ENCODE measurements around the gene PRKCA. TPM values are rescaled to one million over a fixed set of nuclear protein-coding genes. Genes with fewer than 3 reads are reported as not detected.

The PRKCA gene
- total and polyA plus RNA-seq, 2 of the 13 experiments (the other 11 are each of a cell fraction or from before 2014, with no cell fraction given): 18.5 to 21.5 TPM

DNA sequence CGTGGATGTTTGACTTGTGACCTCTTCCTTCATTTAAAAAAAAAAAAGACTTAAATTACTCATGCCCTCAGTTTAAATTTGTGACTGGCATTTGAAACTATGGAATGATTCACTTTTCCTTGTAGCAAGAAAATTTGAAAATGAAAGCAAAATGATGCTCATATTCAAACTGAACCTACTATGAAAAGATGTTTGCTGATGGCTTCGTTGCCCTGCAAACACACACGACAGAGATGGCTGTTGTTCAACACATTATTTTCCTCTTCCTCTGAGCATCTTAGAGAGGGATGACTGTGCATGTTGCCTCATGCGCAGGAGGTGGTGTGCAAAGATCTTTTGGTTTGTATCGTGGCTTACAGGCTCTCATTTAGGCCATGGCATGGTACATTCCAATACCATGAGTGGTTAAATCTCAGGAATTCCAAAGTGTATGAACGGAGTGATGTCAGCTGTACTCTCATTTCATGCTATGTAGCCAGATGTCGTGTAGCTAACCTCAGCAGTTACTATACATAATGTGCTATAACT, 164.5 kb downstream of the PRKCA start:
- Histone ChIP-seq H3K4me2 (ENCODE audit: low read depth, low read length) (peak overlapping the region; percentile 46), H3K9ac (ENCODE audit: insufficient read depth, low read depth, low read length) (no peak overlapping the region), H3K4me3 (replicated peaks in 1 of 3; ENCODE audit: insufficient read depth in 1 of 3, low read depth in 2 of 3, low read length in 3 of 3) (no peak overlapping the region; a peak in 1 of 6 replicates), H4K20me1 (ENCODE audit: insufficient read depth, low read length) (no peaks in the 10 kb centered on the region), H3K9me3 (ENCODE audit: low read length) (no peaks in the 10 kb centered on the region), H2AFZ (ENCODE audit: low read length) (no peak overlapping the region), H3K4me1 (ENCODE audit: insufficient read depth, low read length) (peaks cover 61% of the 10 kb centered on the region), H3K27ac (ENCODE audit: extremely low read length, insufficient read depth, low read length) (peak overlapping the region; percentile 25), H3K79me2 (ENCODE audit: insufficient read depth, low read length) (peaks cover 30% of the 10 kb centered on the region), H3K27me3 (ENCODE audit: control insufficient read depth in 1 of 2, insufficient read depth in 2 of 2, low read length in 2 of 2) (no peaks in the 10 kb centered on the region), H3K36me3 (replicated peaks in 1 of 2; ENCODE audit: control insufficient read depth in 1 of 2, insufficient read depth in 2 of 2, low read length in 2 of 2) (no peaks in the 10 kb centered on the region)
- POLR2A ChIA-PET: interaction anchor here (1.0 to 1.8 kb wide), 2 partner anchors 12 to 17 kb away, joined by 3 to 4 read pairs; no protein-coding TSS in a partner anchor
- DNase-seq (ENCODE audit: low spot score): peak; percentile 92
- CTCF ChIA-PET (ENCODE audit: low intra/inter-chr PET ratio, low total read pairs): no interaction called here
- 47% methylated on average over 7 of the region's 7 CpGs for WGBS (ENCODE audit: low lambda C conversion rate)
- intact Hi-C loops (cut with micrococcal nuclease; ENCODE audit: unreplicated experiment): loop anchor here (10.0 kb wide), 1 partner anchor 78 kb away; no protein-coding TSS in a partner anchor
- in situ Hi-C loops (cut with HindIII; ENCODE audit: extremely low pct_ligation_motif_present, low pct_unique_long_range_greater_than_20kb): no loop called here
- peak; percentile 84 for ATAC-seq
- FAIRE-seq: peak; percentile 66
- BruUV-seq (replicated peaks): no TSS peak
- TF ChIP-seq ELF4 (CRISPR knock-in tag; IDR thresholded peaks at IDR 0.05; ENCODE audit: borderline replicate concordance) (no peak), TARDBP (CRISPR knock-in tag; IDR thresholded peaks at IDR 0.05) (0 out of 2 replicates have a peak, but pooled peaks have one; percentile 26), JUND (CRISPR knock-in tag; IDR thresholded peaks at IDR 0.05) (peak; percentile 63; the same call in 1 of the 2 replicates), ZNF382 (CRISPR knock-in tag; IDR thresholded peaks at IDR 0.05; ENCODE audit: borderline replicate concordance) (no peak), JUN (CRISPR knock-in tag; IDR thresholded peaks at IDR 0.05) (0 out of 2 replicates have a peak, but pooled peaks have one; percentile 47), ZNF30 (CRISPR knock-in tag; IDR thresholded peaks at IDR 0.05) (no peak), ZBTB7A (CRISPR knock-in tag; IDR thresholded peaks at IDR 0.05) (no peak), CEBPB (IDR thresholded peaks at IDR 0.05; ENCODE audit: borderline replicate concordance, low read depth, low read length) (peak; percentile 71; the same call in 1 of the 2 replicates), HDAC2 (CRISPR knock-in tag; IDR thresholded peaks at IDR 0.05) (peak; percentile 46; the same call in 1 of the 2 replicates), FOSL1 (CRISPR knock-in tag; IDR thresholded peaks at IDR 0.05; ENCODE audit: borderline replicate concordance) (peak; percentile 71; the same call in 1 of the 2 replicates), HOXA5 (CRISPR knock-in tag; IDR thresholded peaks at IDR 0.05) (no peak), EP300 (IDR thresholded peaks at IDR 0.05; ENCODE audit: low read depth in 2 of 2, low read length in 2 of 2) (peak; percentile 32 to 37; a peak in 1 of 4 replicates), EP300 (CRISPR knock-in tag; IDR thresholded peaks at IDR 0.05; ENCODE audit: borderline replicate concordance) (peak; percentile 62; the same call in 1 of the 2 replicates), ZNF644 (CRISPR knock-in tag; IDR thresholded peaks at IDR 0.05; ENCODE audit: low read depth) (peak; percentile 44), MAFK (conservative IDR thresholded peaks at IDR 0.05 in 1 of 2, IDR thresholded peaks at IDR 0.05 in 1 of 2; ENCODE audit: low read length in 2 of 2) (peak; percentile 27 to 44; a peak in 2 of 4 replicates), ZBTB21 (CRISPR knock-in tag; IDR thresholded peaks at IDR 0.05) (peak; percentile 43; the same call in 1 of the 2 replicates)
- TF ChIP-seq, protein P1, sequence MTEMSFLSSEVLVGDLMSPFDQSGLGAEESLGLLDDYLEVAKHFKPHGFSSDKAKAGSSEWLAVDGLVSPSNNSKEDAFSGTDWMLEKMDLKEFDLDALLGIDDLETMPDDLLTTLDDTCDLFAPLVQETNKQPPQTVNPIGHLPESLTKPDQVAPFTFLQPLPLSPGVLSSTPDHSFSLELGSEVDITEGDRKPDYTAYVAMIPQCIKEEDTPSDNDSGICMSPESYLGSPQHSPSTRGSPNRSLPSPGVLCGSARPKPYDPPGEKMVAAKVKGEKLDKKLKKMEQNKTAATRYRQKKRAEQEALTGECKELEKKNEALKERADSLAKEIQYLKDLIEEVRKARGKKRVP (CRISPR knock-in tag; IDR thresholded peaks at IDR 0.05): peak in 1 of 2 experiments; percentile 71; a peak in 2 of 4 replicates
- TF ChIP-seq, protein P2, sequence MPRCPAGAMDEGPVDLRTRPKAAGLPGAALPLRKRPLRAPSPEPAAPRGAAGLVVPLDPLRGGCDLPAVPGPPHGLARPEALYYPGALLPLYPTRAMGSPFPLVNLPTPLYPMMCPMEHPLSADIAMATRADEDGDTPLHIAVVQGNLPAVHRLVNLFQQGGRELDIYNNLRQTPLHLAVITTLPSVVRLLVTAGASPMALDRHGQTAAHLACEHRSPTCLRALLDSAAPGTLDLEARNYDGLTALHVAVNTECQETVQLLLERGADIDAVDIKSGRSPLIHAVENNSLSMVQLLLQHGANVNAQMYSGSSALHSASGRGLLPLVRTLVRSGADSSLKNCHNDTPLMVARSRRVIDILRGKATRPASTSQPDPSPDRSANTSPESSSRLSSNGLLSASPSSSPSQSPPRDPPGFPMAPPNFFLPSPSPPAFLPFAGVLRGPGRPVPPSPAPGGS (CRISPR knock-in tag; IDR thresholded peaks at IDR 0.05): no peak
- TF ChIP-seq, protein P3, sequence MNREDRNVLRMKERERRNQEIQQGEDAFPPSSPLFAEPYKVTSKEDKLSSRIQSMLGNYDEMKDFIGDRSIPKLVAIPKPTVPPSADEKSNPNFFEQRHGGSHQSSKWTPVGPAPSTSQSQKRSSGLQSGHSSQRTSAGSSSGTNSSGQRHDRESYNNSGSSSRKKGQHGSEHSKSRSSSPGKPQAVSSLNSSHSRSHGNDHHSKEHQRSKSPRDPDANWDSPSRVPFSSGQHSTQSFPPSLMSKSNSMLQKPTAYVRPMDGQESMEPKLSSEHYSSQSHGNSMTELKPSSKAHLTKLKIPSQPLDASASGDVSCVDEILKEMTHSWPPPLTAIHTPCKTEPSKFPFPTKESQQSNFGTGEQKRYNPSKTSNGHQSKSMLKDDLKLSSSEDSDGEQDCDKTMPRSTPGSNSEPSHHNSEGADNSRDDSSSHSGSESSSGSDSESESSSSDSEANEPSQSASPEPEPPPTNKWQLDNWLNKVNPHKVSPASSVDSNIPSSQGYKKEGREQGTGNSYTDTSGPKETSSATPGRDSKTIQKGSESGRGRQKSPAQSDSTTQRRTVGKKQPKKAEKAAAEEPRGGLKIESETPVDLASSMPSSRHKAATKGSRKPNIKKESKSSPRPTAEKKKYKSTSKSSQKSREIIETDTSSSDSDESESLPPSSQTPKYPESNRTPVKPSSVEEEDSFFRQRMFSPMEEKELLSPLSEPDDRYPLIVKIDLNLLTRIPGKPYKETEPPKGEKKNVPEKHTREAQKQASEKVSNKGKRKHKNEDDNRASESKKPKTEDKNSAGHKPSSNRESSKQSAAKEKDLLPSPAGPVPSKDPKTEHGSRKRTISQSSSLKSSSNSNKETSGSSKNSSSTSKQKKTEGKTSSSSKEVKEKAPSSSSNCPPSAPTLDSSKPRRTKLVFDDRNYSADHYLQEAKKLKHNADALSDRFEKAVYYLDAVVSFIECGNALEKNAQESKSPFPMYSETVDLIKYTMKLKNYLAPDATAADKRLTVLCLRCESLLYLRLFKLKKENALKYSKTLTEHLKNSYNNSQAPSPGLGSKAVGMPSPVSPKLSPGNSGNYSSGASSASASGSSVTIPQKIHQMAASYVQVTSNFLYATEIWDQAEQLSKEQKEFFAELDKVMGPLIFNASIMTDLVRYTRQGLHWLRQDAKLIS (CRISPR knock-in tag; IDR thresholded peaks at IDR 0.05): no peak

Measured in HepG2 (cell line).